ENCODE data around the gene SLC16A8. TPM values are rescaled to one million over a fixed set of nuclear protein-coding genes. Genes with fewer than 3 reads are reported as not detected.

Gene SLC16A8
- polyA plus RNA-seq, 3 donors, result not detected

GRCh38 chr22:38028344-38029130, 55.4 kb downstream of the SLC16A8 start:
- Histone ChIP-seq H3K36me3 (replicated peaks in 1 of 2; ENCODE audit: control insufficient read depth in 1 of 2, insufficient read depth in 2 of 2, low read length in 2 of 2) (no peaks in the 10 kb centered on the region), H3K79me2 (ENCODE audit: insufficient read depth, low read length) (no peaks in the 10 kb centered on the region), H3K27ac (ENCODE audit: low read depth in 1 of 2, low read length in 2 of 2) (no peak overlapping the region), H3K4me2 (replicated peaks; ENCODE audit: extremely low read depth, low read length, poor library complexity, severe bottlenecking) (no peak overlapping the region), H3K4me1 (ENCODE audit: control insufficient read depth in 1 of 2, insufficient read depth in 2 of 2, low read length in 2 of 2) (peaks cover 9 to 10% of the 10 kb centered on the region in 2 donors), H3K9ac (ENCODE audit: insufficient read depth, low read length, poor library complexity, severe bottlenecking) (no peak overlapping the region), H2AFZ (ENCODE audit: insufficient read depth, low read depth, low read length, poor library complexity, severe bottlenecking) (no peak overlapping the region), H3K9me3 (replicated peaks in 1 of 2; ENCODE audit: control insufficient read depth in 1 of 2, insufficient read depth in 1 of 2, low read length in 2 of 2) (no peaks in the 10 kb centered on the region), H3K4me3 (replicated peaks in 1 of 3; ENCODE audit: low read depth in 2 of 3, low read length in 3 of 3) (no peak overlapping the region), H4K20me1 (ENCODE audit: insufficient read depth, low read length) (no peaks in the 10 kb centered on the region), H3K27me3 (ENCODE audit: control insufficient read depth in 2 of 2, insufficient read depth in 2 of 2, low read length in 2 of 2) (no peaks in the 10 kb centered on the region)
- H3K36me3 Mint-ChIP-seq, result no peaks in the 10 kb centered on the region
- H3K4me3 Mint-ChIP-seq, result no peak overlapping the region
- H3K27me3 Mint-ChIP-seq (ENCODE audit: low read depth in 3 of 3), result peaks cover 0 to 4% (median 3%) of the 10 kb centered on the region in 3 donors
- DNase-seq, result no peak
- WGBS (ENCODE audit: insufficient coverage), result 97% methylated on average over 14 of the region's 15 CpGs
- no peak overlapping the region for H3K27ac Mint-ChIP-seq
- no peak for TF ChIP-seq CTCF (IDR thresholded peaks at IDR 0.05)
- H3K4me1 Mint-ChIP-seq, result peaks cover 5% of the 10 kb centered on the region
- peaks cover 0 to 3% (median 0%) of the 10 kb centered on the region in 7 donors for H3K9me3 Mint-ChIP-seq
- intact Hi-C loops (cut with micrococcal nuclease), result no loop called here

Other genes starting within 250 kb of the SLC16A8 start
- gene ANKRD54, start 239.8 kb downstream of the SLC16A8 start, polyA plus RNA-seq, result 10 to 100 TPM in 1 of 3 donors, 1 to 10 TPM in 2; 7.4 to 20.6 (median 9.5) TPM
- 100 to 1,000 TPM; 209 to 503 (median 246) TPM for gene EIF3L, start 234.8 kb downstream of the SLC16A8 start, polyA plus RNA-seq
- gene MICALL1, start 177.9 kb downstream of the SLC16A8 start, polyA plus RNA-seq, result 1 to 10 TPM in 2 of 3 donors, under 1 TPM in 1; 0.51 to 7.0 (median 1.3) TPM
- gene C22orf23, start 130.6 kb downstream of the SLC16A8 start, polyA plus RNA-seq, result not detected
- gene POLR2F, start 130.5 kb downstream of the SLC16A8 start, polyA plus RNA-seq, result 100 to 1,000 TPM in 2 of 3 donors, 10 to 100 TPM in 1; 45.4 to 182 (median 143) TPM
- gene SOX10, start 99.6 kb downstream of the SLC16A8 start, polyA plus RNA-seq, result not detected
- gene PICK1, start 26.8 kb downstream of the SLC16A8 start, polyA plus RNA-seq, result 10 to 100 TPM in 1 of 3 donors, 1 to 10 TPM in 2; 6.4 to 16.9 (median 7.2) TPM
- under 1 TPM in 1 of 3 donors, not detected in 2; 0.11 TPM for gene BAIAP2L2, start 26.5 kb upstream of the SLC16A8 start, polyA plus RNA-seq
- 1 to 10 TPM in 1 of 3 donors, under 1 TPM in 2; 0.43 to 8.3 (median 0.62) TPM for gene PLA2G6, start 97.6 kb upstream of the SLC16A8 start, polyA plus RNA-seq
- gene MAFF, start 117.8 kb upstream of the SLC16A8 start, polyA plus RNA-seq, result 10 to 100 TPM in 1 of 3 donors, 1 to 10 TPM in 2; 1.5 to 67.3 (median 2.0) TPM
- 10 to 100 TPM in 2 of 3 donors, 1 to 10 TPM in 1; 7.4 to 17.7 (median 10.6) TPM for gene TMEM184B, start 188.8 kb upstream of the SLC16A8 start, polyA plus RNA-seq
- 10 to 100 TPM in 1 of 3 donors, 1 to 10 TPM in 2; 1.9 to 44.7 (median 3.1) TPM for gene CSNK1E, start 233.2 kb upstream of the SLC16A8 start, polyA plus RNA-seq